ENCODE data around the gene ZFP36L1.

ZFP36L1 gene

DNA sequence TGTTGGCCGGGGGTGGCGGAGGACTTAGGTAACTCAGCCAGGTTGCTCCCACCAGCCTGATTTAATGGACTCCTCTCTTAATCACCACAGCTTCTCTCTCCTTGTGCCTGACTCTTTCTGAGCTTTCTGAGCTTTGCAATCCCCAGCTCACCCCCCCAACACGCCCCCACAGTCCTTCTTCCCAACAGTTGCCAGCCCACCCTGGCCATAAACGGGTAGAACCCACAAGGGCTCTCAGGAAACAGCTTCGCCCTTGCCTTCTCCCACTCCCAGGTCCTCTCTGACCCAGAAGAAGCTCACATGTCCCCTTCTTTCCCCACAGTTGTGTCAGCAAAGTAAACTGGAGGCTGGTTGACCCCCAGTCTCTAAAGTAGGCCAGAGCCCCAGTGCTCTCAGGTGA, 32.9 kb downstream of the ZFP36L1 start:
- no peak for DNase-seq

DNA sequence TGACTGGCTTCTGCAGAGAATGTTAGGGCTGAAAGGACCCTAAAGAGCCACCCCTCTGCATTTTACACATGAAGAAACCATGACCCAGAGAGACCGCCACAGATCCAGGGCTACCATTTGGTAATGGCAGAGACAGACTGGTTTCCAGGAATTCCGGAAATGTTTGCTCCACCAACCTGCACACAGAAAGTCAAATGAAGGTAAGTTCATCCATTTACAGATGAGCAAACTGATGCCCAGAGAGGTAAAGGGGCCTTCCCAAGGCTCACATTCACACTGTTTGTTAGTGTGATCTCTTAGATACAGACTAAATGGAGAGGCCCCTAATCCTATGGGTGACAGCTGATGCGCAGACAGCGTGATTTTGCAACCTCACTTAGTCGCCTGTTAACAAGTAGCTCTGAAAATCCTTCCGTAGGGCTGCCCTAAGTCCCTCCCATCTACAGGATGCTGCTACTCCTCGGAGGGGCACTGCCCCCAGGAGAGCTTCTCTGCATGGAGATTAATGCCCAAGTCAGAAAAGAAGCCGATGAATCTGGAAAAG, 33.8 kb downstream of the ZFP36L1 start:
- DNase-seq = no peak

DNA sequence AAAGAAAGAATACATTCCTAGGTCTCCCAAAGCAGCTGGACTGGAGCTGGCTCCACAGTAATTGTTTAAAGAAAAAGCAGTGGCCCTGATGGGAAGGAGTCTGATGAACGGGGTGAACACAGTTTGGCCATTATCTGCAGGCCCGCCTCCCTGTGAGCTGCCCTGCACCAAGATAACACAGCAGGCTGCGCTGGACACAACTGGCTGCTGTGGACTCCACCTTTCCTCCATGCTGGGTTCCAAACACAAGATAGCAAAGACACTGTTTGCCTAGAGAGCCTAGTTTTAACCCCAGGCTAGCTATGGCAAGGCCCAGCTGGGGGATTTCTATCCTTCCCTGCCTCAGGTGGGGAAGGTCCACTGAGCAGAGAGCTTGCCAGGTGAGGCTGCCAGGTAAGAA, 34.6 kb downstream of the ZFP36L1 start:
- DNase-seq = no peak

DNA sequence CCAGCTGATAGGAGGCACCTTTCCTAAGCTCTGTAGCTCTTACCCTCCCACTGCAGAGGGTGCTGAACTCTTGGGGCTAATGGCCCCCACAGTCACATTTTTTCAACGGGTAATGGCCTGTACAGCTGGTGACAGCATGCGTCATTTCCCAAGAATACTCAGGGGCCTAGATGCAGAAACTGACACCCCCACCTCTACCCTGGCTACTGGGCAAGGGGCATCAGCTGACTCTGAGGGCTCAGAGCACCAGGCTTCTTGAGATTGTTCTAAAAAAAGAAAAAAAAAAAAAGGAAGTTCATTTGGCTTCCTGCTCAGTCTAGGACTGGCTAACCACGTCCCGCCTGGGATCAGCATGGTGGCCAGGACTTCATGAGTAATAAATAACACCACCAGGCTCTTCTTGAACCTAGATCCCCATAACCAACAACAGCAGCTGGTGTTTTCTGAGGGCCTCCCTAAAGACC, 35.2 kb downstream of the ZFP36L1 start:
- no peak for DNase-seq

DNA sequence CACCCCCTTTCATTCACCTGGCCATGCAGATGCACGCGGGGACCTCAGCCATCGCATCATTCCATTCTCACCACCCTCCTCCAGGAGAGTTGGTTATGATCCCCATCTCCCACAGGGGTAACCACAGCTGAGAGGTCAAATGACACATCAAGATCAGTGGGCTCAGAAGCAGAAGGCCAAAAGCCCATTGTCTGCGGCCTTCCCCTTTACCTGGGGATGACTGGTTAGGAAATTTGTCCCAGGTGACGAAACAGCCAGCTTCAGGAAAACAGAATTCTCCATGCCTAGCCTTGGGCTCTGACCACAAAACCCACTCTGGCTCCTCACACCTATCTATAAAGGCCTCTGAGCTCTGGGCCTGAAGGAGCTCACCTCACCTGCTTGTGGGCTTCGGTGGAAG, 36.1 kb downstream of the ZFP36L1 start:
- DNase-seq = no peak

DNA sequence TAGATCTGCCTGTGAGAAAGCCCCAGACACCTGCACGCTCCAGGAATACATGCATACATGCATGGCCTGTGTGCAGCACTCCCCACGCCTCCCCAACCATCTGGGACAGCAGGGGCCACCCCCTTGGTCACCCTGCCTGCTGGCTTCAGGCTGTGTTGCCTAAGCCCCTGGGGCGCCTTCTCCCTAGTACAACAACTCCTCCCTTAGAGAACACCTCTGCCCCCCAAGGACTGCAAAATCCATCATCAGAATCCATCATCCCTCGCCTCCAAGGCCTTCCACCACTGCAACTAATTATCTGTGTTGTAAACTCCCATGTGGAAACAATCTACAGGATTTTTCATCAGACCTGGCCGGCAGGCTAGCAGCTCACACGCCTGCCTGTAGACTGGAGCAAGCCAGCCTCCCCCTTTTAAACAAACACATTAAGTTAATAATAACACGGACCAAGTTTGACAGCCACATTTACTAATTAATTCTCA, 36.8 kb downstream of the ZFP36L1 start:
- no peak for DNase-seq

DNA sequence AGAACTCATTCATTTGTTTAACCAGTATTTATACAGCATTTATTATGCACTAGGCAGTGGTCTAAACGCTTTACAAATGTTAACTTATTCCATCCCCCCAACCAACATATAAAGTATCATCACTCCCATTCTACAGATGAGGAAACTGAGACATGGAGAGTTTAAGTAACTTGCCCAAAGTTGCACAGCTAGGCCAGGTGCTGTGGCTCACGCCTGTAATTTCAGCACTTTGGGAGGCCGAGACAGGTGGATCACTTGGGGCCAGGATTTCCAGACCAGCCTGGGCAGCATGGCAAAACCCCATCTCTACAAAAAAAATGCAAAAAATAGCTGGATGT, 37.9 kb downstream of the ZFP36L1 start:
- DNase-seq = no peak

DNA sequence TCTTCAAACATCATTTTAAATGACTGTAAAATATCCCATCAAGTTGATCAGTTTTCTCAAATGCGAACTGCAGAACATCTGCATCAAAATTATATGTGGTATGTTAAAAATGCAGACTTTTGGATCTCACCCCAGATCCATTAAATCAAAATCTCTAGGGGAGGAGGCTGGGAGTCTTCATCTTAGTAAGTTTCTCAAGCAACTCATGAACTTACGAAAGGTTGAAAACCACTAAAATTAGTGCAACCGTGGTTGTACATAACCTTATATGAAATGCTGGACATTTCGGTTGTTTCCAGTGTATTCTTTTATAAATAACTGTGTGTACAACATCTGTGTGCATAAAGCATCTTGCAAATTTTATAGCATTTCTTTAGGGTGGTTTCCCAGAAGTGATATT, 39.2 kb downstream of the ZFP36L1 start:
- DNase-seq = no peak

DNA sequence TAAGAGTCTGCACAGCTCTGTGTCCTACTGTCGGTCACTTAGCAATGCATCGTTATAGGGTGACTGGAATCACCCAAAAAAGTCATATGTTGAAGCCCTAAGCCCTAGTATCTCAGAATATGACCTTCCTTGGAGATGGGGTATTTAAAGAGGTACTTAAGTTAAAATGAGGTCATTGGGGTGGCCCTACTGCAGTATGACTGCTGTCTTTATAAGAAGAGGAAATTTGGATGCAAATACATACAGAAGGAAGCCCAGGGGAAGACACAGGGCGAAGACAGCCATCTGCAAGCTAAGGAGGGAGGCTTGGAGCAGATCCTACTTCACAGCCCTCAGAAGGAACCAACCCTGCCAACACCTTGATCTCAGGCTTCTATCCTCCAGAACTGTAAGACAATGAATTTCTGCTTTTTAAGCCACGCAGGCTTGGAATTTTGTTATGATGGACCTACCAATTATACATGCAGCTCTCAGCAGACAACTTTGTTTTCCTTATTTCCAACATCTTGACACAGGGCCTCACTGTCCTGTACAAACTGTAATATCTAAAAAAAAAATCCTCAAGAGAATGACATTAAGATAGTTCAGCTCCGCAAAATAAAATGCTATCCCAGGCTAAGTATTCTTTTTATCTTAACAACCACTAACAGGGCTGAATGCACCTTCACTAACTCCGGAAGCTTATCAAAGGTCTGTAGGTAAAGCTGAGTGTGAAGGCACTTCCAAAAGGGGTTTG, 40.4 kb downstream of the ZFP36L1 start:
- DNase-seq = no peak

DNA sequence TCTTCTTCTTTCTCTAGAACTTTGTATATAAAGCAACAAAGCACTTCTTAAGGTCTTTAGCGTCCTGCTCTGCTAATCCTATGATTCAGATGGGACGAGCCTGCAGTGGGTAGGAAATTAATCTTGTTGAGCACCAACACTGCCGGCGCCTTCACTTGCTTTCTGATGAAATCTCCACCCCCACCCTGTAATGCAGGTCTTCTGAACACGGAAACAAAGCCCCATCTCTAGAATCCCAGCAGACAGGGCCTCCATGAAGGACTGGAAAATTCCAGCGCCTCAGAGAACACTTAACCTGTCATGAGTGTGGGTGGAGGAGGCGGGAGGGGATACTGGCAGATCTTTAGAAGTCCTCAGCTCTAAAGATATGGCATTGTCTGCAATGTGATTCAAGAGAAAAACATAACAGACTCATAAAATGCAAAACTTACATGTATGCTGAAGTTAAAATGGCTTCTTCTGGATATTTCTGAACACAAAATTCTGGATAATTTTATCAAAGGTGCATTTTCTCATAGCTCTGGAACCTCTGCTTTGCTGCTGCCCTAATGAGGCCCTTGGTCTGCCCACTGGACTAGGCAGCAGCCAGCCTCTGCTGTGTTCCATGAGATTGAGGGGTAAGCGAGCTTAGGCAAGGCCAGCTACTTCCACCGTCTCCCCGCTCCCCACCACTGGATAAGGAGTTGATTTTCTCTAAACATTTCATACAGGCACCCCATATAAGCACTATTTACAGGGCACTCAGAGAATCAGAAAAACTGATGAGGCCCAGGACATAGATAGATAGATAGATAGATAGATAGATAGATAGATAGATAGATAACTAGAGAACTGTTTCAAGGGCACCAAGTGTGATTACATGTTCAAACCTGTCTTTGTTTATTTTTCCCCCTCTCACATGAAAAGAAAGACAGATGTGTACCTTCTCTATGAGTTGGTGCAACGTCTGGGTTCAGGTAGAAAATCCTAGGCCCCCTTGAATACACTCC, 43.1 kb downstream of the ZFP36L1 start:
- no peak for DNase-seq

DNA sequence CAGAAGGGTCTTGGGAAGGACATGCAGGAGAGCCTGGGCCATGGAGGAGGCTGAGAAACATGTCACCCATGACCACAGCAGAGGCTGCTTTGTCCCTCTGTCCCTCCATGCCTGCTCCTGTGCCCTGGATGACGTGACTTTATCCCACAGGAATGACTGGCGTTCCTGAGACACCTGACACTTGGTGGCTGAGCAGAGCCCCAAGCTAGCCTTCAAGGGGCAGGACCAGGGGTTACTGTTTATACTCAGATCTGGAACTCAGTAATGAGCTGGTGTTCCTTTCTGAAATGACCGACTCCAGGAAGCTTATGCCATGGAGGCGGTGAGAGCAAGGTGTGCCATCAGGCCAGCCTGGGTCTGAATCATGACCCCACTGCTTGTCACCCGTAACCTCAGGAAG, 44.2 kb downstream of the ZFP36L1 start:
- no peak for DNase-seq

DNA sequence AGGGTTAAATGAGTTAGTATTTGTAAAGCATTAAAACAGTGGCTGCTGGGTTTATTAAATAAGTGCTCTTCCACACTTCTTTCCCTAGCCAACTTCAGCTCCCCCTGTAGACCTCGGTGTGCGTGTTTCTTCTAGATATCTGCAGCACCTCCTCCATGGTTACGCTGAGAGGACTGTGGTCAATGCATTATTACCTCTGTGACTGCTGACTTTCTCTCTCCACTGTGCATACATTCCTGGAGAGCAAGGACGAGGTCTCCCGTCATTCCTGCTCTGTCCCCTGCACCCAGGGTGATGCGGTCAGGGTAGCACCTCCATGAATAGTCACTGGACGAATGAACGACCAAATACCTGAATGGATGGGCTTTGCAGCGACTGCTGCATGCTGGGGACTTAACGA, 44.6 kb downstream of the ZFP36L1 start:
- DNase-seq = no peak

DNA sequence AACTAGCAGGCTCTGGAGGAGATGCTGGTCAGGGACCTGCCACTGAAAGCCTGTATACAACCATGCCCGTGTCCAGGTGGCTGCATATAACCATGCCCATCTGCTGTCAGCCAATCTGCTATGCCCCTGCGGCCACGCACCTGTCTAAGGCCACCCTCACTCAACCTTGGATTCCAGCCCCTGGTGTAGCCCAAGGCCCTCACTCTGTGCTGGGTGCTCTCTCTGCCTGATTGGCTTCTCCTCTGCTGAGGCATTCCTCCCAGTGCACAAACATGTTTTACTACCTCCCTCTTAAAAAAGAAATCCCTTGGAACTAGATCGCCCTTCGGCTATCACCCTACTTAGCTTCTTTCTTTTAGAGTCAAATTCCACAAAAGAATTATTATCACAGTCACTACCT, 45.5 kb downstream of the ZFP36L1 start:
- DNase-seq = no peak

DNA sequence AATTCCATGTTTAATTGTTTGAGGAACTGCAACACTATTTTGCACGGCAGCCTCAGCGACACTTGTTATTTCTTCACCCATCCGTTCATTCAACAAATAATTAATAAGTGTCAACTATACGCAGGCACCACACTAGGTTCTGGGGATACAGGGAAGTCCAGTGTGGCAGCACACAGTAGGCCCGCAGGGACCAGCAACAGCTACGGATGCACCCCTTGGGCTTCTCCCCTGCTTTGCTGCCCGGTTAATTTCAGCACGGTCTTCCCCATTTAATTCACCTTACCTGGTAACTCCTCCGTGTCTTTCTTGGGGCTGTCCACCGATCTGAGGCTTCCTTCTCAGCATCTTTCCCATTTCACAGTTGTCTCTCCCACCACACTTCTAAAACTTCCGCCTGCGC, 48.3 kb downstream of the ZFP36L1 start:
- DNase-seq = no peak

DNA sequence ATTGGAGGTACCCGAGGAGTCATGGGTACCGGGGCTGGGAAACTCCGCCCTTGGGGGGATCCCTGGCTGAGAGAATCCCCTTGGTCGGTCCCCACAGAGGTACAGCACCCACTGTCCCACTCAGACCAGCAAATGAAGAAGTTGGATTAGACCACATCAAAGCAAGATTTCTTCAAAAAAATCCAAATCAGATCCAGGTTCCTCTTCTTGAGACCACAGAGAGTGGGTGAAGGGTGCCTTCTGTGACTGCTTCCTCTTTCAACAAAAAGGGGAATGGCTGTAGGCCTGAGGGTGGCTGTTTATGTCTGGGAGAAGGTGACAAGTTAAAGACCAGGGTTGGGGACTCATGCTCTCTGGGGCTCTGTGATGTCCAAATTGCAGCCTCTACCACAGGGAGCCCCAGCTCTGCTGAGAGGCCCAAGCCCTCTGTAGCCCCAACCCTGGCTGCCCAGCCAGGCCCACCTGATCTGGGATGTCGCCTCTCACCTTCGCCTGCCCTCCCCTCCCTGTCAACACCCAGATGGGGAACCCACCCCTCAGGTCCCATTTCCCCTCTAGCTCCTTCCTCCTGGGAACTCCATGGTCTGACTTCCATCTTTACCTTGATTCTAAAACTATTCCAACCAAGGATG, 50.9 kb downstream of the ZFP36L1 start:
- no peak for DNase-seq

DNA sequence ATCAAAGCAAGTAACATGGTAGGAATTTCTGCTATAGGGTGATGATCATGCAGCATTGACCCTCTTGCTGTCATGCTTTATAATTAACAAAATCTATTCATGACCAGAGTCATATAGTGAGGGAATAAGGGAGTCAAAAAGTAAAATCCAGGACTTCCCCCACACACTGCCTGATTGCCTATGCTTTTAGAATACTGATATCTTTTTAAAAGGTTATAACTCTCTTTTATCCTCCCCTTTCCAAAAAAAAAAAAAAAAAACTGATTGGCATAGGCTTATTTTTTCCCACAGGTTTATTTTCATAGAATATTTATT, 51.4 kb downstream of the ZFP36L1 start:
- DNase-seq = no peak

DNA sequence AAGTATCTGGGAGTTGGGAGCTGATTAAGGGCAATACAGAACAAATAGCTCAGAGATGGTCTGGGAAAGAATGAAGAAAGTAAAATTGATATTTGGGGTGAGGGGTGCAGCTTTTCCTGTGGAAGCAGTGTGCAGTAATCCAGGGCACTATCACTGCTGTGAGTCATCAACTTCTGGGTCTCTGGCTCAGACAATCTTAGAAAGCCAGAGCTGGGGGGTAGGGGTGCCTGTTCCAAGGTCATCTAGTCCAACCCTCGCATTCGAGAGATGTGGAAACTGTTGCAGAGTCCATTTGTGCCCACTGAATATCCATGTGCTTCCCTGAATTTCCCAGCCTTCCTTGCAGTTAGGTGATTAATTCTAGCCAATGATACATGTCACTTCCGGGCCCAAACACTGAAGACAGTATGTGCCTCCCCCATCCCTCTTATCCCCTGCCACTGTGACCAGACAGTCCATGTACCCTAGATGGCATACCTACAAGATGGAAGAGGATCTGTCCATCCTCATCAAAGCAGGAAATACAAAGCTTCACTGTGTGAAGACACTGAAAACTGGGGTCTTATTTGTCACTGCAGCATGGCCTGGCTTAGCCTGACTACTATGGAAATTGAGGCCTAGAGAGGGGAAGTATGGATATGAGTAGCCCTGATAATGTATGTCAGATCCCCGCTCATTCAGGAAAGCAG, 51.9 kb downstream of the ZFP36L1 start:
- no peak for DNase-seq

DNA sequence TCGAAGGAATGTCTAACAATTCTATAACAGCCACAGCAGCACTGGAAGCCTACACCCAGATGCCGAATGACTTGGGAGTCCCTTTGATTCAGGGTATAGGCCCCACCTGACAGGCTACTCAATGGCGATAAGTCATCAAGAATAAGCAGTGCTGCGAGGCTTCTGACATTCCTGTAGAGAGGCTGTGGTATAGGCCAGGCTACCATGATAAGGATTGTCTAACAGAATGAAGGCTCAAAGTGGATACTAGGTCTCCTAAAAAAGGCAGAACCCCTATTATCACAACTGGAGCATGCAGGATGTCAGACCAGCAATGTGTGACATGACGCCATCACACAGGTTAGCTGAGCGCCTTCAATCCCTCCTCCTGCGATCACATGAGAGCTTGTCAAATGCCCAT, 53.2 kb downstream of the ZFP36L1 start:
- DNase-seq = no peak

DNA sequence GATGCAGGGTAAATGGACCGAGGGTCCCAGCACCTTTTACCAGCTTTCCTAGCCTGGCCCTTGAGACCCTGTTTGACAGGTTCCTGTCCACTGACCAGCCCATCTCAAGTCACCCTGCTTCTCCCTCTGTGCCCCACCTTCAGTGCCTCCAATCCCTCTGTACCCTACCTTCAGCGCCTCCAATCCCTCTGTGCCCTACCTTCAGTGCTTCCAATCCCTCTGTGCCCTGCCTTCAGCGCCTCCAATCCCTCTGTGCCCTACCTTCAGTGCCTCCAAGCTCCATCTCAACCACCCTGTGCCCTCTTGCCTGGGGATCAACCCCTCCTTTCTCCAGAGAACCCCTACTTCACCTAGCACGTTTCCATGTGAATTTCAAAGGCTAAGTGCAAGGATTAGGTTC, 54.3 kb downstream of the ZFP36L1 start:
- no peak for DNase-seq
